ENCODE results near the gene MINPP1.
A peak's percentile ranks its signal among the peaks of the same experiment; 100 is the strongest.

The MINPP1 gene

GRCh38 chr10:87593702-87594101, 89.0 kb downstream of the MINPP1 start:
- DNase-seq (ENCODE audit: low read depth) = no peak
- no peak for TF ChIP-seq MYC (IDR thresholded peaks at IDR 0.05; ENCODE audit: low read depth, low read length)
- TF ChIP-seq CTCF (IDR thresholded peaks at IDR 0.05; ENCODE audit: low read depth, low read length) = no peak
- TF ChIP-seq MAX (IDR thresholded peaks at IDR 0.05; ENCODE audit: low read depth, low read length) = no peak
- no peak for TF ChIP-seq POLR2A (IDR thresholded peaks at IDR 0.05; ENCODE audit: extremely low read depth, insufficient read length)
- no peak overlapping the region for H3K4me3 ChIP-seq (ENCODE audit: low read depth, low read length)

DNA sequence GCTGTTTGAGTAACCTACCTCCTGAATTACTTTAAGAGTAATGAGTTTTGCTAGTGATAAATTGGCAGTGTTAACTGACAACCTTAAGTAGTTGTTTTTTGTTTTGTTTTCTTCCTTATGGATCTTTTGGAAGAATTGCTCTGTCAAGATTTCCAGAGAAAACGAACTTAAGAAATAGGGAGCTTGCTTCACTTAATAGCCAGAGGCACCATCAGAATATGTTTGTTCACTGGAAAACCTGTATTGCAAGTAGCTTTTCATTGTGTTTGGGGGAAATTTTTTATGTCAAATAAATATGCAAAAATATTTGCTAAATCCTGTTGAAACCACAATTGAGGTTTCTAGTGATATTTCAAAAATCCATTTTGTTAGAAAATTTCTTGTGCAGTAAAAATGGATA, 89.5 kb downstream of the MINPP1 start:
- H3K4me3 ChIP-seq (ENCODE audit: low read depth, low read length) = no peak overlapping the region
- DNase-seq (ENCODE audit: low read depth) = no peak
- TF ChIP-seq POLR2A (IDR thresholded peaks at IDR 0.05; ENCODE audit: extremely low read depth, insufficient read length) (no peak), MYC (IDR thresholded peaks at IDR 0.05; ENCODE audit: low read depth, low read length) (no peak), MAX (IDR thresholded peaks at IDR 0.05; ENCODE audit: low read depth, low read length) (no peak), CTCF (IDR thresholded peaks at IDR 0.05; ENCODE audit: low read depth, low read length) (no peak)

- DNase-seq (ENCODE audit: low read depth) = no peak
- no peak for TF ChIP-seq CTCF (IDR thresholded peaks at IDR 0.05; ENCODE audit: low read depth, low read length)
- no peak for TF ChIP-seq MYC (IDR thresholded peaks at IDR 0.05; ENCODE audit: low read depth, low read length)
- TF ChIP-seq POLR2A (IDR thresholded peaks at IDR 0.05; ENCODE audit: extremely low read depth, insufficient read length) = no peak
- no peak for TF ChIP-seq MAX (IDR thresholded peaks at IDR 0.05; ENCODE audit: low read depth, low read length)
These were observed 90.2 kb downstream of the MINPP1 start for GRCh38 chr10:87594864-87595263.

GRCh38 chr10:87596351-87596750, 91.7 kb downstream of the MINPP1 start:
- DNase-seq (ENCODE audit: low read depth) = peak; percentile 16
- H3K4me3 ChIP-seq (ENCODE audit: low read depth, low read length) = no peak overlapping the region
- TF ChIP-seq MAX (IDR thresholded peaks at IDR 0.05; ENCODE audit: low read depth, low read length) (no peak), MYC (IDR thresholded peaks at IDR 0.05; ENCODE audit: low read depth, low read length) (no peak), POLR2A (IDR thresholded peaks at IDR 0.05; ENCODE audit: extremely low read depth, insufficient read length) (no peak), CTCF (IDR thresholded peaks at IDR 0.05; ENCODE audit: low read depth, low read length) (no peak)

More at GRCh38 chr10:87594864-87595263, 90.2 kb downstream of the MINPP1 start:
- H3K4me3 ChIP-seq (ENCODE audit: low read depth, low read length) = no peak overlapping the region

- H3K4me3 ChIP-seq (ENCODE audit: low read depth, low read length) = no peak overlapping the region
- TF ChIP-seq MAX (IDR thresholded peaks at IDR 0.05; ENCODE audit: low read depth, low read length) (no peak), CTCF (IDR thresholded peaks at IDR 0.05; ENCODE audit: low read depth, low read length) (no peak)
- no peak for DNase-seq (ENCODE audit: low read depth)
These were observed 94.0 kb downstream of the MINPP1 start for GRCh38 chr10:87598700-87599099.

DNA sequence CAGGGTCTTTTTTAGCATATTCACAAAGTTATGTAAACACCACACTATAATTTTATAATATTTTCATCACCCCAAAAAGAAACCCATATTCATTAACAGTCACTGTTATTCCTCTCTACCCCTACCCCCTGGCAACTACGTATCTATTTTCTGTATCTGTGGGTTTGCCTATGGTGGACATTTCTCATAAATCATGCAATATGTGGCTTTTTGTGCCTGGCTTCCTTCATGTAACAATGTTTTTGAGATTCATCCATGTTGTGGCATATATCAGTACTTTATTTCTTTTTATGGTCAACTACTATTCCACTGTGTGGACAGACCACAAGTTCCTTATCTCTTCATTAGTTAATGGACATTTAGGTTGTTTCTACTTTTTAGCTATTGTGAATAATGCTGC, 95.9 kb downstream of the MINPP1 start:
- no peak for TF ChIP-seq MYC (IDR thresholded peaks at IDR 0.05; ENCODE audit: low read depth, low read length)
- no peak for TF ChIP-seq POLR2A (IDR thresholded peaks at IDR 0.05; ENCODE audit: extremely low read depth, insufficient read length)
- TF ChIP-seq CTCF (IDR thresholded peaks at IDR 0.05; ENCODE audit: low read depth, low read length) = no peak
- no peak for TF ChIP-seq MAX (IDR thresholded peaks at IDR 0.05; ENCODE audit: low read depth, low read length)
- DNase-seq (ENCODE audit: low read depth) = no peak
- no peak overlapping the region for H3K4me3 ChIP-seq (ENCODE audit: low read depth, low read length)
